Body of pancreas (tissue), 4 donors: ENCODE data around the gene REM2.

Experiments used
- POLR2A ChIP-seq, 3 donors: fragments of 450-650 bp; IDR thresholded peaks; one replicate each; pipeline ENCODE4 v1.6.1; 2016; ENCODE audit warnings: antibody characterized with exemption in 3 of 3, mild to moderate bottlenecking in 2 of 3
- TF ChIP-seq, protein P1 (sequence below), 7 experiments: fragments of 450-650 bp in 4 of 7; fragments of 200-600 bp in 3 of 7; sonication (generic) in 3 of 7; IDR thresholded peaks; one replicate each; pipeline ENCODE4 v1.5.1; 2016 to 2019; ENCODE audit warnings: antibody characterized with exemption in 7 of 7

DNA sequence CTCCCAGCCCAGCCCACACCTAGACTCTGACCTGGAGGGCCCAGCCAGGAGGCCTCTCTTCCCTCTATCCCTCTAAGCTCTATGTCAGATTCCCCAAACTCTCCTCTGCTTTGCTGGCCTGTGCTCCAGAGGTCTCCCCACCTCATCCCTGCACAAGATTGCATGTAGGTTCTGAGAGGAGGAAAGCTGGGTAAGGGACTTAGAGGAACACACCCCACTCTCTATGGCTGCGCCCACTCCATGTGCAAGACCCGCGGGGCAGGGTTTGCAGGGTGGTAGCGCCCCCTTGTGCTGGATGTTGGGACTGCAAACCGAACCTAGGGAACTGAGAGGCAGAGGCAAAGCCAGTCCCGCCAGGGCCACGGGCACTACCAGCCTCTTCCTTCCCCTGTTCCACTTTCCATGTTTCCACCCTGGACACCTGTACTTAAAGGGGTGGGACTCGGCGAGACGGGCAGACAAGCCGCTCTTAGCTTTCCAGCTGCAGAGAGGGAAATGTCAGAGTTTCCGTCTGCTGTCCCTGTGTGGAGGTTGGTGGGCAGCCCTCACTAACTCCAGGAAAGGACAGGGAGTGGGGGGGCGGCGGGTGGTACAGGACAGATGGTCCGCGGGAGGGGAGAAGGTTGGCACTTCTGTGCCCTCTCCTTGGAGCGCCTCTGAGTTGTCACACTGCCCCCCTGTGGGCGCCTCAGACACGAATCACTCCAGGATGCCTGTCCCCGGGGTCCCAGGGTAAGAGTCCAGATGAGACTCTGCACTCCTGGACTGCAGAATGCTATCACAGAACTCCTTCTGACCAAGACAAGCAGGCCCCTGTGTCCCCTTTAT, 29.9 kb upstream of the REM2 start:
- TF ChIP-seq, protein P1, sequence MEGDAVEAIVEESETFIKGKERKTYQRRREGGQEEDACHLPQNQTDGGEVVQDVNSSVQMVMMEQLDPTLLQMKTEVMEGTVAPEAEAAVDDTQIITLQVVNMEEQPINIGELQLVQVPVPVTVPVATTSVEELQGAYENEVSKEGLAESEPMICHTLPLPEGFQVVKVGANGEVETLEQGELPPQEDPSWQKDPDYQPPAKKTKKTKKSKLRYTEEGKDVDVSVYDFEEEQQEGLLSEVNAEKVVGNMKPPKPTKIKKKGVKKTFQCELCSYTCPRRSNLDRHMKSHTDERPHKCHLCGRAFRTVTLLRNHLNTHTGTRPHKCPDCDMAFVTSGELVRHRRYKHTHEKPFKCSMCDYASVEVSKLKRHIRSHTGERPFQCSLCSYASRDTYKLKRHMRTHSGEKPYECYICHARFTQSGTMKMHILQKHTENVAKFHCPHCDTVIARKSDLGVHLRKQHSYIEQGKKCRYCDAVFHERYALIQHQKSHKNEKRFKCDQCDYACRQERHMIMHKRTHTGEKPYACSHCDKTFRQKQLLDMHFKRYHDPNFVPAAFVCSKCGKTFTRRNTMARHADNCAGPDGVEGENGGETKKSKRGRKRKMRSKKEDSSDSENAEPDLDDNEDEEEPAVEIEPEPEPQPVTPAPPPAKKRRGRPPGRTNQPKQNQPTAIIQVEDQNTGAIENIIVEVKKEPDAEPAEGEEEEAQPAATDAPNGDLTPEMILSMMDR (IDR thresholded peaks at IDR 0.05), result peak; percentile 76 to 99 (median 93)
- TF ChIP-seq POLR2A (IDR thresholded peaks at IDR 0.05), result peak in 2 of 3 donors; percentile 28 to 47
